HG02588 (cell line): ENCODE results near the gene SUV39H1.
"Not testable (repeated sequence)": the region's sequence is repeated elsewhere in the genome, so short reads cannot be mapped to it uniquely, and the experiment has no call there.

ENCODE experiments used
- ATAC-seq: cut with Tn5 transposase; IDR thresholded peaks from one replicate; pipeline ENCODE4 v1.9.1; 2021; ENCODE audit warnings: mild to moderate bottlenecking, moderate library complexity; ENCODE audit not compliant: unreplicated experiment

Gene SUV39H1, protein sequence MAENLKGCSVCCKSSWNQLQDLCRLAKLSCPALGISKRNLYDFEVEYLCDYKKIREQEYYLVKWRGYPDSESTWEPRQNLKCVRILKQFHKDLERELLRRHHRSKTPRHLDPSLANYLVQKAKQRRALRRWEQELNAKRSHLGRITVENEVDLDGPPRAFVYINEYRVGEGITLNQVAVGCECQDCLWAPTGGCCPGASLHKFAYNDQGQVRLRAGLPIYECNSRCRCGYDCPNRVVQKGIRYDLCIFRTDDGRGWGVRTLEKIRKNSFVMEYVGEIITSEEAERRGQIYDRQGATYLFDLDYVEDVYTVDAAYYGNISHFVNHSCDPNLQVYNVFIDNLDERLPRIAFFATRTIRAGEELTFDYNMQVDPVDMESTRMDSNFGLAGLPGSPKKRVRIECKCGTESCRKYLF

DNA sequence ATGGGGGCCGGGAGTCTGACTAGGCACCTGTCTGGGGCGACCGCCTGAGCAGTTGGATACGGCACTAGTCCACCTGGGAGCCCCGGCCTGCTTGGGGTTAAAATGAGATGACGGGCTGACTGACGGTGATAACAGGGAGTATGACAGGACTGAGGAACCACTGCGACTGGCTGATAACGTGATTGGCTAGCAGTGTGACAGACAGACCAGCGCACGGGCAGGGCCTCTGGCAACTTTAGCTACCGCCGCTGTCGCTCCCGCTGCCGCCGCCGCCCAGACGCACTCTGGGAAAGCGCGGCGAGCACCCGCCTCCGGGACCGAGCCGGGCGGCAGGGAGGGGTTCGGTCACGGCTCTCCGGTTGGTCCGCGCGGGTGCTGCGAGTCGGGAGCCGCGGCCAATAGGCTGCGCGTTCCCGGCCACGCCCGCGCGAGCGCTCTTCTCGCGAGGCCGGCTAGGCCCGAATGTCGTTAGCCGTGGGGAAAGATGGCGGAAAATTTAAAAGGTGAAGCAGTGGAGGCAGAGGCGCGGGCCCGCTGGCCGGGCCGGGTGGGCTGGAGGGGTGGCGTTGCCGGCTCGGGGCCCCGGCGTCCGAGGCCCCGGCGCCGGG lies at the start of gene SUV39H1:
Gene SUV39H1, plus strand, starts transcription at position 434 of the 608 bp plus-strand sequence. Its CDS starts 51 bp downstream, at position 485.
- peak; percentile 87 for ATAC-seq

DNA sequence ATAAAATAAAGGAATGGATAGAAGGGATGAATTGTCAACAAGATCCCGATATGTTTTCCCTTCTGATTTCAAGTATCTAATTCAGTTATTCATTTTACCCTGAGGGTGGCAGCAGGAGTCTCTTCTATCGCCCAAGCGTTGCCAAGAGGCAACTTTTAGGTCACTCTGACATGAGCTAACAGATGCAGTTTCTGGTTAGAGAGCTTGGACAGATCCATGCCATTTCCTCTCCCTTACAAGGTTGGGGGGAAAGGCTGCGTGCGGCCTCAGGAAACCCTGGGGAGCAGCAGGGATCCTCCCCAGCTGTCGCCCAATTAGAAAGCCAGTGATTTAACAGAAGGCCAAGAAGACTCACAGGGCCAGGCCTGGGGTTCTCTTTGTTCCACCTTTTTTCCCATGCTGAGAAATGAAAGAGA lies 48.2 kb upstream of the SUV39H1 start:
- no peak for ATAC-seq

DNA sequence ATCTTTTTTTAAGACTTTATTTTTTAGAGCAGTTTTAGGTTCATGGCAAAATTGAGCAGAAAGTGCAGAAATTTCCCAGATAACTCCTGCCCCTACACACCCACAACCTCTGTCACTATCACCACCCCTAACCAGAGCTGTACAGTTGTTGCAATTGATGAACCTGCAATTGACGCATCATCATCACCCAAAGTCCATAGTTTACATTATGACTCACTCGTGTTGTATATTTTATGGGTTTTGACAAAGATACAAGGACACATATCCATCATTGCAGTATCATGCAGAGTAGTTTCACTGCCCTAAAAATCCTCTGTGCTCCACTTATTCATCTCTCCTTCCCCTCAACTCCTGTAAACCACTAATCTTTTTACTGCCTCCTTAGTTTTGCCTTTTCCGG lies 47.4 kb upstream of the SUV39H1 start:
- no peak for ATAC-seq

DNA sequence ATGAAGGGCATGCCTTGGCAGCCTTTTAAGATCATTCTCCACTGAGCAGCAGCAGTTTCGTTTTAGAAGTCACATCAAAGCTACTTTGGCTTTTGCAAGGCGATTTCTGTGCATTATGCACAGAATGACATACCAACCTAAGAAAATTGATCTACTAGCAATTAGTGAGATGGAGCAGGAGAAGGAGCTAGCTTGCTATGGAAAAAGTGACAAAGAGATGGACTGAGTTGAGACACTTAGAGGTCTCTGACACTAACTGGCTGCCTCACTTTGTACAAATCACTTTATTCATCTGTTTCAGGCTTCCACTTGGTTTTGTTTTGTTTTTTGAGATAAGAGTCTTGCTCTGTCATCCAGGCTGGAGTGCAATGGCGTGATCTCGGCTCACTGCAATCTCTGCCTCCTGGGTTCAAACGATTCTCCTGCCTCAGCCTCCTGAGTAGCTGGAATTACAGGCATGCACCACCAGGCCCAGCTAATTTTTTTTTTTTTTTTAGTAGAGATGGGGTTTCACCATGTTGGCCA lies 44.4 kb upstream of the SUV39H1 start:
- ATAC-seq = not testable (repeated sequence)

DNA sequence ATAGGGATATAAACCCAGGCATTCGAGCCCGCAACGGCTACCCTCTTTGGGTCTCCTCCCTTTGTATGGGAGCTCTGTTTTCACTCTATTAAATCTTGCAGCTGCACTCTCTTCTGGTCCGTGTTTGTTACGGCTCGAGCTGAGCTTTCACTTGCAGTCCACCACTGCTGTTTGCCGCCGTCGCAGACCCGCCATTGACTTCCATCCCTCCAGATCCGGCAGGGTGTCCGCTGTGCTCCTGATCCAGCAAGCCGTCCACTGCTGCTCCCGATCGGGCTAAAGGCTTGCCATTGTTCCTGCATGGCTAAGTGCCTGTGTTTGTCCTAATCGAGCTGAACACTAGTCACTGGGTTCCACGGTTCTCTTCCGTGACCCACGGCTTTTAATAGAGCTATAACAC lies 41.8 kb upstream of the SUV39H1 start:
- not testable (repeated sequence) for ATAC-seq

DNA sequence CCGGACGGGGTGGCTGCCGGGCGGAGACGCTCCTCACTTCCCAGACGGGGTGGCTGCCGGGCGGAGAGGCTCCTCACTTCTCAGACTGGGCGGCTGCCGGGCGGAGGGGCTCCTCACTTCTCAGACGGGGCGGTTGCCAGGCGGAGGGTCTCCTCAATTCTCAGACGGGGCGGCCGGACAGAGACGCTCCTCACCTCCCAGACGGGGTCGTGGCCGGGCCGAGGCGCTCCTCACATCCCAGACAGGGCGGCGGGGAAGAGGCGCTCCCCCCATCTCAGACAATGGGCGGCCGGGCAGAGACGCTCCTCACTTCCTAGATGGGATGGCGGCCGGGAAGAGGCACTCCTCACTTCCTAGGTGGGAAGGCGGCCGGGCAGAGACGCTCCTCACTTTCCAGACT lies 36.8 kb upstream of the SUV39H1 start:
- not testable (repeated sequence) for ATAC-seq

DNA sequence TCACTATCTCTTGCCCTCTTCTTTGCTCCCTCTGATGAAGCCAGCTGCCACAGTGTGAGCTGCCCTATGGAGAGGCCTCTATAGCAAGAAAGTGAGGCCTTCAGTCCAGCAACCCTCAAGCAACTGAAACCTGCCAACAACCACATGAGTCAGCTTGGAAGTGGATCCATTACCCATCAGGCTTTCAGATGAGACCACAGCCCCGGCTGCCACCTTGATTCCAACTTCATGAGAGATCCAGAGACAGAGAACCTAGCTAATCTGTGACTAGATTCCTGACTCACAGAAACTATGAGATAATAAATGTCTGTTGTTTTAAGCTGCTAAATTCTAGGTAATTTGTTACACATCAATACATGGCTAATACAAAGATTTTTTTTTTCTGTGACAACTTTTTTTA lies 33.3 kb upstream of the SUV39H1 start:
- no peak for ATAC-seq

DNA sequence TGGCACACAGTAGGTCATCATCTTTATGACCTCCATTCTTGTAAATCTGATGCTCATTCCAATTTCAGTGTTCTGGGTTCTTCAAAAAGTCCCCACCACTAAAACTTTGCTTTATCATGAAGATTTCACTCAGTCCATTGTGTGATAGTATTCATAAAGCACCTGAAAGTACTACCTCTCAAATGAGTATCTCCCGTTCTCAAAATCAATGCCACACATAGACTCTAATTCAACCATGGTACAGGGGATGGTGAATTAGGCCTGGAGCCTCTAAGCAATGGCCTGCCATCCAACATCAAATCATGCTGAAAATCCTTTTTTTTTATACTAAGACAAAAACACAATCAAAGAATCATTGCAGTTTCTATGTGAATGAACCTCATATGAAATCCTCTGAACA lies 32.4 kb upstream of the SUV39H1 start:
- ATAC-seq = no peak

DNA sequence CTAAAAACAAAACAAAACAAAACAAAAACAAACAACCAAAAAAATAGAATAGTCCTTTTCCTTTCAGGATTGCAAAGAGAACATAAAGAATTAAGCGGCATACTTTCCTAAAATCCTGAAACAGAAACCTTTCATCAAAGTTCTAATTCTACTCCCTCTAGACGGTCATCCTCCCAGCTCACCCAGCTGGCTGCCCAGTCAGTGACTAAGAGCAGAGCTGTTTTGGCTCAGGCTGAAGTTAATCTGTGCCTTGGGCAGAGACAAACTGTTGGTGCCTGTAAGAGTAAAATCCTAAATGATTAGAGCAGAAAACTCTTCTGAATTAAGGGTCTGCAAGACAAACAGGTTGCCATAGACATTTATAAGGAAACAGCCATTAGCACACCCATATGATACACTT lies 30.5 kb upstream of the SUV39H1 start:
- no peak for ATAC-seq

DNA sequence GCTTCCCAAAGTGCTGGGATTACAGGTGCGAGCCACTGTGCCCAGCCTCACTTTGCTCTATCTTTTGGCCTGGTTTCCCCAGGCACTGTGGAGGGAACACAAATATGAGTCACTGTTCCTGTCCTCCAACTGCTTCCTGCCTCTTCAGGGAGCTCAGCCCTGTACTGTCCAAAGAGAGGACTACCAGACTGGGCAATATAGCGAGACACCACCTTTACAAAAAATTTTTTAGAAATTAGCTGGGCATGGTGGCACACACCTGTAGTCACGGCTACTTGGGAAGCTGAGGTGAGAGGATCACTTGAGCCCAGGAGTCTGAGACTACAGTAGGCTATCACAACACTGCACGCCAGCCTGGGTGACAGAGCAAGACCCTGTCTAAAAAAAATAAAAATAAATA lies 29.9 kb upstream of the SUV39H1 start:
- ATAC-seq = no peak

DNA sequence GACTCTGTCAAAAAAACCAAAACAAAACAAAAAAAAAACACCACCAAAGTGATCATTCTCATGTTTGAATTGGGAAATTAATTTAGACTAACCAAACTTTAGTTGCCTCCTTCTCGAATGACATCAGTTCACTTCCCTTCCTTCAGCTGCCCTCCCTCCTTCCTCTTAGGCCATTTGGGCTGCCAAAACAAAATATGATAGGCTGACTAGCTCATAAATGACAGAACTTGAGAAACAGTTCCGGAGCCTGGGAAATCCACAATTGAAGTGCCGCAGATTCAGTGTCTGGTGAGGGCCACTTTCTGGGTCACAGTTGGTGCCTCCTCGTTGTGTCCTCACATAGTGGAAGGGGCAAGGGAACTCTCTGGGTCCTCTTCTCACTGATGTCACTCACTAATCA lies 29.0 kb upstream of the SUV39H1 start:
- no peak for ATAC-seq

DNA sequence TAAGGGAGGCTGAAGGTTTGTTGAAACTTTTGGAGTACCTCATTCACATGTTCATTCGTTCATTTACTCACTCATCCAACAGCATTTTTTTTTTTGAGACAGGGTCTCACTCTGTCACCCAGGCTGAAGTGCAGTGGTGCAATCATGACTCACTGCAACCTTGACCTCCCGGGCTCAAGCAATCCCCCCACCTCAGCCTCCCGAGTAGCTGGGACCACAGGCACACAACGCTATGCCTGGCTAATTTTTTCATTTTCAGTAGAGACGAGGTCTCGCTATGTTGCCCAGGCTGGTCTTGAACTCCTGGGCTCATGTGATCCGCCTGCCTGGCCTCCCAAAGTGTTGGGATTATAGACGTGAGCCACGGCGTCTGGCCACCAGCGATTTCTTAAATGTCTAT lies 28.3 kb upstream of the SUV39H1 start:
- not testable (repeated sequence) for ATAC-seq

DNA sequence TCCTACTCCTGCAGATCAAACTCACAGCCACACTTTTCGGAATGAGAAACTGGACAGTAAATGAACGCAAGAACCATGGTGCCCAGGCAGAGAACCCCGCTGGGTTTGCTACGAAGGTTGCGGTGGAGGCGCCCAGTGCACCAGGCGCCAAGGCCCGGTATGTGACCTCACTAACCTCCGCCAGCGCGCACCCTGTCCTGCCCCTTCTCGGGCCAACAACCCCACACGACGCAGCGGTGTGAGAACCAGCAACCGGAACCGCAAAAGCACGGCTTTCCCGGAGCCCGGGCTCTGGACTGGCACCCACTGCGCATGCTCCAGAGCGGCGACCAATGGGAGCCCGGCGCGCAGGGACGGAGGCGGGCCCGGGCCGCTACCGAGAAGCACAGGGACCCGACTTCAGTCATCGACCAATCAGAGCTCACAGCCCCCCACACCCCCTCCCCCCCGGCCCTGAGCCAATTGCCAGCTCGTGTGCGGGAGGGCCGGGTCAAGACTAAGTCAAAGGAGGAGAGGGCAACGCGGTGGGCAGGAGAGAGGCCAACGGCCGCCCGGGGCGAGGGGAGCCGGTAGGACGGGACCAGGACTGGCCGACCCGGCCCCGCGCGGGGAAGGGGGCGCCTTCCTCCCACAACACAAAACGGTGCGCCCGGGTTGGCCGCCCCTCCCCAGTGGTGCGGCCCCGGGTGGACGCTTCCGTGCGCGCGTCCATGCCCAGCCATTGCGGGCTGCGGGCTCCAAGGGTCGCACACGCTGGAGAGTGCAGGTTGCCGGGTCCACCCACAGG lies 20.2 kb upstream of the SUV39H1 start:
- peak; percentile 92 for ATAC-seq

DNA sequence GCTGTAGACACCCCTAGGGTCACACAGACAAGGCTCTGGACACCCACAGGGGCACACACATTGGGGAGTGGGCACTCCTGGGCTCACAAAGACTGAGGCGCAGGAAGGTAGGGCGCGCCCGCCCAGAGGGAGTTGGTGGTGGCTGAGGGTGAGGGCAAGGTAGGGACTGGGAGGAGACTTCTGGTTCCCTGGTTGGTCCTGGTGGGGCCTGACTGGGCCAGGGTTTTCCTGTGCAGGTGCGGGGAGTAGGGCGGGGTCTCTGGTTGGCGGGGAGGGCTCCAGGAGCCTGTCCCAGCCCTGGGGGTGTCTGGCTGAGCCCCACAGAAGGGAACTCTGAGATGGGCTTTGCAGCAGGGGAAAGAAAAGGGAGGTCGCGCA lies 19.7 kb upstream of the SUV39H1 start:
- peak; percentile 14 for ATAC-seq

DNA sequence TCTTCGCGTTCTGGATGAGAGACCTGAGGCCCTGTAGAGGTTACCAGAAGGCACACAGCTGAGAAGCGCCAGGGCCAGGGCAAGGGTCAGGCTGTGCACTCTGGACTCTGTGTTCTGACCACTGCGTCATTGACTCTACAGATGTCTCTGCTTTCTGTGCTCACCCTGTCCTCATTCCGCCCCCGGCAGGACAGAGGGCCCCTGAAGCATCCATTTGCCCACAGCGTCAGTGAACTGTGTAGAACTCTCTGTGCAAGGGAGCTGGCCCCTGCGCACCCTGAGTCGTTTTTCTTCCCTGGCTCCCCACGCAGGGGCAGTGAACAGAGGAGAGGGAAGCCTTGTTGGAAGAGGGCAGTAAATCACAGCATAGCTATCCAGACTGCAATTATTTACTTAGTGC lies 19.0 kb upstream of the SUV39H1 start:
- ATAC-seq = no peak

DNA sequence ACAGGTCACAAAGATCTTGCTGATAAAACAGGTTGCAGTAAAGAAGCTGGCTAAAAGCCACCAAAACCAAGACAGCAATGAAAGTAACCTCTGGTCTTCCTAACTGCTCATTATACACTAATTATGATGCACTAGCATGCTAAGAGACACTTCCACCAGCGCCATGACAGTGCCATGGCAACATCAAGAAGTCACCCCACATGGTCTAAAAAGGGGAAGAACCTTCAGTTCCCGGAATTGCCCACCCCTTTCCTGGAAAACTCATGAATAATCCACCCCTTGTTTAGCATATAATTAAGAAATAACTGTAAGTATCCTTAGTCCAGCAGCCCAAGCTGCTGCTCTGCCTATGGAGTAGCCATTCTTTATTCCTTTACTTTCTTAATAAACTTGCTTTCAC lies 16.1 kb upstream of the SUV39H1 start:
- ATAC-seq = not testable (repeated sequence)

DNA sequence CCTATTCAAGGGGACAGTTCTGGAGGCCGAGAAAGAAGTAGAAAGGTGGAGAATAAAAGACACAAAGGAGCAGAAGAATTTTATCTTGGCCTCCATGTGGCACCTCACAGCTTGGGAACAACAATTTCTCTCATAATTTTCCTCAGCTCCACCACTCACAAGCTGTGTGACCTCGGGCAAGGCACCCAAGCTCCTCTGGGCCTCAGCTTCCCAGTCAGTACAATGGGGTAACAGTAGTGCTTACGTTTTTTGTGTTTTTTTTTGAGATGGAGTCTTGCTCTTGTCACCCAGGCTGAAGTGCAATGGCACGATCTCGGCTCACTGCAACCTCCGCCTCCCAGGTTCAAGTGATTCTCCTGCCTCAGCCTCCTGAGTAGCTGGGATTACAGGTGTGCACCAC lies 15.6 kb upstream of the SUV39H1 start:
- ATAC-seq = not testable (repeated sequence)

DNA sequence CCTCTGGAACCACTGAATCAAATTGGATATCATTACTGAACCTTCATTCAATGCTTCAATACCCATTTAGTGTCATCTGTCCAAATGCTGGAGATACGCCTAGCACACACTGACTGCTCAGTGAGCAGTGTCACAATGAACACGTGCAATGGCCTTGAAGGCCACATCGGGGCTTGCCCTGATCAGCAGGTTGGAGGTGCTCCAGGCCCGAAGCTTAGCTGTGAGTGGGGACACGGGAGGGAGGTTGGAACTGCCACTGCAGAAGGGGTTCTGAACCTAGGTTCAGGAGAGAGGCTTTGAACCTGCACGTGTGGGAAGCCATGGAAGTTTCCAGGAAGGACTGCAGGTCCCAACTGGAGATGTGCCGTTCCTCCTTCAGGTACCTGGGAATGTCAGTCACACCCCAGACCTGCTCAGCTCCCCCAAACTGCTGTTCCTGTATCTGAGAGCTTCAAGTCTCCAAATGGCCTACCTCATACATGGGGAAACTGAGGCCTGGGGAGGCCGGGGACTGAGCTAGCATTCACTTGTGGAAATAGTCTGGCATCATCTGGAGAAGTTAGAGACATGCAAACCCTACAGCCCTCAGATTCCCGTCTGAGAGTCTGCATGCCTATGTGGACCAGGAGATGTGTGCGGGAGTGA lies 14.9 kb upstream of the SUV39H1 start:
- no peak for ATAC-seq

DNA sequence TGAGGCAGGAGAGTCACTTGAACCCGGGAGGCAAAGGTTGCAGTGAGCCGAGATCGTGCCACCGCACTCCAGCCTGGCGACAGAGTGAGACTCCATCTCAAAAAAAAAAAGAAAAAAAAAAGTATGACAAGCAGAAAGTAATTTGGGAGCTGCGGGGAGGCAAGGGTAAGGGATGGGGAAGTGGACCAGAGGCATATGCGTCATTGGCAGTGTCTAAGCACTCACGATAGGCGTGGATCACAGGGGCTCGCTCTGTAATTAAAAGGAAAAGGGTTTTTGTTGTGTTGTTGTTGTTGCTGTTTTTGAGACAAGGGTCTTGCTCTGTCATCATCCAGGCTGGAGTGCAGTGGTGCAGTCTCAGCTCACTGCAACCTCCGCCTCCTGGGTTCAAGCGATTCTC lies 13.7 kb upstream of the SUV39H1 start:
- ATAC-seq = not testable (repeated sequence)

DNA sequence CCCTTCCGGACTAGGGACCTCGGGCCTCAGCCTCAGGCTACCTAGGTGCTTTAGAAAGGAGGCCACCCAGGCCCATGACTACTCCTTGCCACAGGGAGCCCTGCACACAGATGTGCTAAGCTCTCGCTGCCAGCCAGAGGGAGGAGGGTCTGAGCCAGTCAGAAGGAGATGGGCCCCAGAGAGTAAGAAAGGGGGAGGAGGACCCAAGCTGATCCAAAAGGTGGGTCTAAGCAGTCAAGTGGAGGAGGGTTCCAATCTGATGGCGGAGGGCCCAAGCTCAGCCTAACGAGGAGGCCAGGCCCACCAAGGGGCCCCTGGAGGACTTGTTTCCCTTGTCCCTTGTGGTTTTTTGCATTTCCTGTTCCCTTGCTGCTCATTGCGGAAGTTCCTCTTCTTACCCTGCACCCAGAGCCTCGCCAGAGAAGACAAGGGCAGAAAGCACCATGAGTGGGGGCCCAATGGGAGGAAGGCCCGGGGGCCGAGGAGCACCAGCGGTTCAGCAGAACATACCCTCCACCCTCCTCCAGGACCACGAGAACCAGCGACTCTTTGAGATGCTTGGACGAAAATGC lies 13.0 kb upstream of the SUV39H1 start, which contains the start of gene WAS:
Gene WAS, plus strand, starts transcription at position 389 of the 572 bp plus-strand sequence. Its CDS starts 55 bp downstream, at position 444.
- peak; percentile 54 for ATAC-seq
